Endothelial cell of hepatic sinusoid (primary cell): ENCODE results near the gene FILIP1.

Source experiments
- in situ Hi-C: cut with HindIII; loops from 2 replicates; pipeline ENCODE4 v1.10.0; 2017; ENCODE audit warnings: low sequenced_read_pairs

FILIP1 gene, protein sequence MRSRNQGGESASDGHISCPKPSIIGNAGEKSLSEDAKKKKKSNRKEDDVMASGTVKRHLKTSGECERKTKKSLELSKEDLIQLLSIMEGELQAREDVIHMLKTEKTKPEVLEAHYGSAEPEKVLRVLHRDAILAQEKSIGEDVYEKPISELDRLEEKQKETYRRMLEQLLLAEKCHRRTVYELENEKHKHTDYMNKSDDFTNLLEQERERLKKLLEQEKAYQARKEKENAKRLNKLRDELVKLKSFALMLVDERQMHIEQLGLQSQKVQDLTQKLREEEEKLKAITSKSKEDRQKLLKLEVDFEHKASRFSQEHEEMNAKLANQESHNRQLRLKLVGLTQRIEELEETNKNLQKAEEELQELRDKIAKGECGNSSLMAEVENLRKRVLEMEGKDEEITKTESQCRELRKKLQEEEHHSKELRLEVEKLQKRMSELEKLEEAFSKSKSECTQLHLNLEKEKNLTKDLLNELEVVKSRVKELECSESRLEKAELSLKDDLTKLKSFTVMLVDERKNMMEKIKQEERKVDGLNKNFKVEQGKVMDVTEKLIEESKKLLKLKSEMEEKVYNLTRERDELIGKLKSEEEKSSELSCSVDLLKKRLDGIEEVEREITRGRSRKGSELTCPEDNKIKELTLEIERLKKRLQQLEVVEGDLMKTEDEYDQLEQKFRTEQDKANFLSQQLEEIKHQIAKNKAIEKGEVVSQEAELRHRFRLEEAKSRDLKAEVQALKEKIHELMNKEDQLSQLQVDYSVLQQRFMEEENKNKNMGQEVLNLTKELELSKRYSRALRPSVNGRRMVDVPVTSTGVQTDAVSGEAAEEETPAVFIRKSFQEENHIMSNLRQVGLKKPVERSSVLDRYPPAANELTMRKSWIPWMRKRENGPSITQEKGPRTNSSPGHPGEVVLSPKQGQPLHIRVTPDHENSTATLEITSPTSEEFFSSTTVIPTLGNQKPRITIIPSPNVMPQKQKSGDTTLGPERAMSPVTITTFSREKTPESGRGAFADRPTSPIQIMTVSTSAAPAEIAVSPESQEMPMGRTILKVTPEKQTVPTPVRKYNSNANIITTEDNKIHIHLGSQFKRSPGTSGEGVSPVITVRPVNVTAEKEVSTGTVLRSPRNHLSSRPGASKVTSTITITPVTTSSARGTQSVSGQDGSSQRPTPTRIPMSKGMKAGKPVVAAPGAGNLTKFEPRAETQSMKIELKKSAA (N-terminal part only)

DNA sequence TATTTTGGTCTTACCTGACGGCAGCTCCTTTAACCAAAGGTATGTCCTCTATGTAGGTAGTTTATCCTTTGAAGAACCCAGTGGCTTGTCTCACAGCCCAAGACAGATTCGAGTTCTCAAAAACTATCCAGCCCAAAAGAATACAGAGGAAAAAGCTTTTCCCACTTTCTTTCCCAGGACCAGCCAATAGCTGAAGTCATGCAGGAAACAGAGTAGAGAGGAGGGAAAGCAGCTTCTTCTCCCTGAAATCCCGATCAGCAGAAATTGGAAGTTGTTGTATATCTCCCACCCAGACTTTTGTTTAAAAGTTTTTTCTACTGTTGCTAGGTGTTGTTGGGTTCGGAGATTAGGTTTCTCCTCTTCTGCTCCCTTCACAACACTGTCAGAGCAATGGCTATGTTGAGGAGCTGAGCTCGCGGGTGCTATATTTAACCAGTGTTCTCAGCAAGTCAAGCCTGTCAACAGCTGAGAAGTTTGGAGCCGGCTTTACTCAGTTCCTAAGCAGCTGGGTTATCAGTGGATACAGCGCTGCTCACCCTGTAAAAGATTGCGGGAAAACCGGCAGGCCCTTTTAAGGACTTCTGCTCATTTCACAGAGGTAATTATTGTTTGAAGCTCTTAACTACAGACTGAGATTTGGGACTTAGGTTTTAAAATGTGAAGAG lies at the start of gene FILIP1:
FILIP1 (minus strand) TSS at position 401 of the 665 bp plus-strand sequence. CDS start 78,828 bp downstream, outside the sequence.
- in situ Hi-C loops, result no loop called here

DNA sequence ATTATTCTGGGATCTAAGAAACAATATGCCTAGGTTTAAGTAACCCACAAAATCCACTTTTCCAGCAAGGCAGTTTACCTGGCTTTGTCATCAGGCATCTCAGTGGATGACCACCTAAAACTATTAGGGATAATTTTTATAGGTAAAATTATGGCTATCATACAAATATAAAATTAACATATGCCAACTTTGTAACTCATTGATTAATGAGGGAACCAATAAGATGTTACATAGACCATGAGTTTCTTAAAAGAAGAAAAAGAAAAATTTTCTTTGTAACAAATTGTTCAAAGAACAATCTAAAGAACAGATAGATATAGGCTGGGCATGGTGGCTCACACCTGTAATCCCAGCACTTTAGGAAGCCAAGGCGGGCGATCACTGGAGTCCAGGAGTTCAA lies 49.7 kb upstream of the FILIP1 start:
- in situ Hi-C loops, result no loop called here

DNA sequence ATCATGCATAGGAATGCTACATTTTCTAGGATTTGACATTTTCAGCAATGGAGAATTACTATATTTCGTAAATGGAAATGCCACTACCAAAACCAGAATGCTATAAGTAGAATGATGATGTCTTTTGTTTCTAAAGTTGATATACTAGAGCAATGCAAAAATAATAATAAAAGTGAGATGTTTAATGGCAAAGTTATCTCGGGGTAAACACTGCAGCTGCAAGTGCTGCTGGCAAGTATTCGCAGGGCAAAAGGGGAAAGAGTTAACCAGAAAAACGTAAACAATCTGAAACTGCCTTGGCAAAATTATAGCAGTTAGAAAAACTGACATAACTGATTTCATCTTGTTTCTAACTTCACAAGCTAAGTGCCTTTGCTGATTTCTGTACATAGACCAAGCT lies 45.5 kb upstream of the FILIP1 start:
- in situ Hi-C loops, result no loop called here

DNA sequence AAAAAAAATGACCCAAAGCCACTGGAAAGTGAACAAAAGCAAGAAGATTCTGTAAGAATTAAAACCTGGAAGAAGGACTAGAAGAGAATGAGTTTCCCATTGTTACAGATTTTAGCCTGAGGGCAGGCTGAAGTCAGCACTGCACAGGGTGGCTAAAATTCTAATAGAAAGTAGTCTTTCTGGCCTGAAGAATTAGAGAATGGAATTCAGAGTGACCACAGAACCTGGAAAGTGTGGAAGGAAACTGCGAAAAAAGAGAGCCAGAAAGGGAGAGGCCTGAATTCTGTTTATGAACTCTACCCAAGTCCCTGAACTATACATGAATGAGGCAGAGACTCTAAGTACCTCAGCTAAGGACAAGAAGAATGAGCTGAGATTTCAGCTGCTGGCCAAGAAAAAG lies 38.9 kb upstream of the FILIP1 start:
- in situ Hi-C loops, result no loop called here

DNA sequence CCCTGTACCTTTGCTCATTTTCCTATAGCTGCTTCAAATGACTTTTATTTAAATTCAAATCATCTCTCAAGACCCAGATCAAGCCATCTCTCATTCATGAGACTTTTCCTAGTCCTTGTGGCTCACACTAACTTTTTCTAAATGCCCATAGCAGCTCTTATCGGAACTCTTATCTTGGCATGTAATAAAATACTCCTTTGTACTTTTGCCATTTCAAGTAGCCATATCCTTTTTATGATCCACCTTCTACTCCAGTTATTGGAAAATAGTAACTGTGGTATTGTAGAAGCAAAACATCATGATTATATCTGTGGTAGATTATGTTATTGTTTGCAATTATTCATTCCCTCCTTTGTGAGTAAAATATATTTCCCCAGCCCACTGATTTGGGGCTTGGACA lies 37.6 kb upstream of the FILIP1 start:
- in situ Hi-C loops, result no loop called here

DNA sequence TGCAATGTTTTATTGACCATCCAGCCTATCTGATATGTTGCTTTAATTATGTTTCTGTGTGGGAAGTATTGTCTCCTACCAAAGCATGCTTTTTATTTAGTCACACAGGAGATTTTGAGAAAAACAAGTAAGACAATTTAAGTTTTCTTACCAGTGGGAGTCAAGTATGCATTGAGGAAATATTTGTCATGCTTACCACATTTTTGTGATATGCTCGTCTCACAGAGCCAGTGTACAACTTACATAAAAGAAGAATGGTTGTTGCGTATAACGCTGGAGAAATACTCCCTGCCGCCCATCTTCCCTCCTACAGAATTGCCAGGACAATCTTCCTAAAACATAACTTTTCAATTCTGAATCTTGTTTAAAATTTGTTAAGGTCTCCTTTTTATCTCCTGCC lies 37.1 kb upstream of the FILIP1 start:
- in situ Hi-C loops, result no loop called here

DNA sequence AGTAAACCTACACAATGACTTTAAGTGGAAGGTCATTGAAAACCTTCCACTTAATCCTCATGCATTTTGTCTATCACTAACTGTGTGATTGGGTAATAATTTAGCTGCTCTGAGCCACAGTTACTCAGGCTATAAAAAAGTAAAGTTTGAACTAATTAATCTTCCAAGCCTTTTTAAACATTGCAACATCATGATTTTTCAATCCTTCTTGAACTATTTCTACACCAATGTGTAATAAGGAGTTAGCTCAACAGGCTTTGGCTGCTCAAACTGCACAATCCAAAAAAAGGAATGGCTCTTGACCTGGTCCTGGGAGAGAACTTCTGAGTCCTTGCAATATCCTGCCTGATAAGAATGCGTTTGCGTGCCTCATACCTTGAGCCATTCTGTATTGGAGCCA lies 34.8 kb upstream of the FILIP1 start:
- in situ Hi-C loops, result loop anchor here (5.0 kb wide), 1 partner anchor 261 kb away; no protein-coding TSS in a partner anchor

DNA sequence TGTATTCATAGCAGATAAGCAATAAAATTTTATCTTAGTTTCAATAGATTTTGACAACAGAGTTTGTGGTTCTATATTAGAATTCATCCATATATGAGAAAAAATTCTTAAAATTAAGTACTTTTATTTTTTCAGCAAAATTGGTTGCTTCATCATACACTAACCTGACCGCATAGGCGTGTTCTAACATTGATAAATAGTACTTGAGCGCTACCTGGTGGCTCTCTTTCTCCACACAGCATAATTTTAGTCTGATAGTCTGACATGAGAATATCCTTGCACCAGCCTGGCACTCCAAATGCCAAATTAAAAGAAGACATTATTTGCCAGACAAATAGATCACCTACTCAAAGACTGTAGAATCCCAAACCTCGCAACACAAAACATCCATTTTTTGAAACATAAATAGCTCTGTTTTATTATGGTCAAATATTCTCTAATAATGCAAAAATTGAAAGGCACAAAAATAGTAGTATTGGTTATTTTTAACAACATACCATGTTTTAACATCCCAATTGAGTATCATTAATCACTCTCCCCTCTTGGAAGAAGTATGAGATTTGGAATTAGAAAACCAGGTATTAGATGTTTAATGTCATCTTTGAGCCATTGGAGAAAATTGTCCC lies 33.0 kb upstream of the FILIP1 start:
- in situ Hi-C loops, result loop anchor here (5.0 kb wide), 1 partner anchor 259 kb away; no protein-coding TSS in a partner anchor

DNA sequence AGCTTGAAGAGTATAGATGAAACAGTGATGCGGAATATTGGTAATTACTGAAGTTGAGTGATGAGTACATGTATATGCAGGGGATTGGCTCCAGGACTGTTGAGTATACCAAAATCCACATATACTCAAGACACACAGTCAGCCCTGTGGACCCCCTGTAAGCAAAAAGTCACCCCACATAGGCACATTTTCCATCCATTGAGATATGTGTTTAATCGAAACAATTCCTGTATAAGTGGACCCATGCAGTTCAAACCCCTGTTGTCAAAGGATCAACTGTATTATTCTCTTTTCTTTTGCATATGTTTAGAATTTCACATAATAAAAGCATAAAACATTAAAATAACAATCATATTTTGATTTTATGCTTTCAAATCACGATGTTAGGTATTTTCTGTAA lies 32.1 kb upstream of the FILIP1 start:
- in situ Hi-C loops, result loop anchor here (5.0 kb wide), 1 partner anchor 258 kb away; no protein-coding TSS in a partner anchor

DNA sequence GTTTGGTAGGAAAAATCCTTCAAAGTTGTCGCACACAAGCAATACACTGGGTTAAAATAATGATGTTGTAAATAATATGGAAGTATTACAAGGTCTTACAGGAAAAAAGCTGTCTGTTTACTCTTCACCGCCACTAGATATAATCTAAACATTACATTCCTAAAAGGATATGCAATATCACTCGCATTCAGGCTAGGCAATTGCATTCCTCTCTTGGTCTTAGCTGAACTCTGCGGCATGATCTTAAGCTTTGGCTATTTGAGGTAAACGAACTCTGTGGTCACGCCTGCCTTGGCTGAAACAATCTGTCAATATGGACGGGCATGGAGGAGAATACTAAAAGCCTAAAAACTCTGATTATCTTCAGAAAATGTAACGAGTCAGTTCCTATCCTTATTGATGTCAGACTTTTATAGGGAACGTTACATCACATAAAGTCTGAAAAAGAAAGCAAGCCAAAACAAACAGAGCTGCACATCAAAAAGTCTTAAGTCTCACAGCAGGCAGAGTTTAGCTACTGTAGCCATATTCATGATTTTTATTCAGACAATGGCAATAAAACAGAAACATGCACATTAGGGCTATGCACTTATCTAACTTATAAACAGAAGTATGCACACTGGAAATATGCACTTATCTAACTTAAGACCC lies 30.8 kb upstream of the FILIP1 start:
- in situ Hi-C loops, result no loop called here

DNA sequence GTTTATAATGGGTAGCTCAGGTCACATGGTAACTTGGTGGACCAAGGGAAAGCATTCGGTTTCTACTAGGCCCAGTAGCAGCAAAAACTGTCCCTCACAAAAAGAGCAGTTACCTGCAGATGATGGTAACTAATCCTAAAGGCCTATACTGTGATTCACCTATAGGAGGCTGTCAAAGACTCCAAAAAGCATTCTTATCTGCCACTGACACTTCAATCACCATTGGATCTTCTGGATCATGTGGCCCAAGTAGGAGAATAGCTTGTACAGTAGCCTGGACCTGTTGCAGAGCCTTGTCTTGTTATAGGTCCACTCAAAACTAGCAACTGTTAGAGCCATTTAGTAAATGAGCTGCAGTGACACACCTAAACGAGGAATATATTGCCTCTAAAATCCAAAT lies 23.2 kb upstream of the FILIP1 start:
- in situ Hi-C loops, result no loop called here

DNA sequence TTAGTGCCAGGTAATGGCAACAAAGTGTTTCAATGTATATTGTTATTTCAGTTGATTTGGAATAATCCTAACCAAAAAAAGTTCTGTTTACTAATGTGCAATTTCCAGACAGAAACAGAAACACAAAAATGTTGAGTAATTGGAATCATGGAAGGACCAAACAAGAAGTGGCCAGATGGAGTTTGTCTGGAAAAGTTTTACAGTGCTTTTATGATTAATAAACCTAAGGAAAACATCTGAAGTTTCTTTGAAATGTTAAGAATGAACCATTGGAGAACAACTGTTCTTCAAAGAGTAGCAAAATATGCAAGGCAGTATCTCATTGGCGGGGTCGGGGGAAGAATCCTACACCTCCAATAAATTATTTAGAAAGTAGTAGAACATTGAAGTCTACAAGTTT lies 19.0 kb upstream of the FILIP1 start:
- in situ Hi-C loops, result no loop called here

DNA sequence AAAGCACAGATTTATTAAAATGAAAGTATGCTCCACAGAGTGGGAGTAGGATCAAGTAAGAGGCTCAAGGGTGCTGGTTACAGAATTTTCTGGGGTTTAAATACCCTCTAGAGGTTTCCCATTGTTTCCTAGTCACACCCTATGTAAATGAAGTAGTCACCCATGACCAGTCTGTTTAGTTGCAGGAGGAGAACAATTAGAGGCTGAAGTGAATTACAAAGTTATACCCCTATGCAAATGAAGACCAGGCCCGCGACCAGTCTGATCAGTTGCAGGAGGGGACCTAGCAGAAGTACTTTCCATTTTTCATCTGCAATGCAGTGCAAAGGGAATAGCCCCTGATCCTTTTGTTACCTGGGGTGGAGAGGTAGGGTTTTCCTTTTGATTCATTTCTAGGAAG lies 11.8 kb upstream of the FILIP1 start:
- in situ Hi-C loops, result no loop called here

DNA sequence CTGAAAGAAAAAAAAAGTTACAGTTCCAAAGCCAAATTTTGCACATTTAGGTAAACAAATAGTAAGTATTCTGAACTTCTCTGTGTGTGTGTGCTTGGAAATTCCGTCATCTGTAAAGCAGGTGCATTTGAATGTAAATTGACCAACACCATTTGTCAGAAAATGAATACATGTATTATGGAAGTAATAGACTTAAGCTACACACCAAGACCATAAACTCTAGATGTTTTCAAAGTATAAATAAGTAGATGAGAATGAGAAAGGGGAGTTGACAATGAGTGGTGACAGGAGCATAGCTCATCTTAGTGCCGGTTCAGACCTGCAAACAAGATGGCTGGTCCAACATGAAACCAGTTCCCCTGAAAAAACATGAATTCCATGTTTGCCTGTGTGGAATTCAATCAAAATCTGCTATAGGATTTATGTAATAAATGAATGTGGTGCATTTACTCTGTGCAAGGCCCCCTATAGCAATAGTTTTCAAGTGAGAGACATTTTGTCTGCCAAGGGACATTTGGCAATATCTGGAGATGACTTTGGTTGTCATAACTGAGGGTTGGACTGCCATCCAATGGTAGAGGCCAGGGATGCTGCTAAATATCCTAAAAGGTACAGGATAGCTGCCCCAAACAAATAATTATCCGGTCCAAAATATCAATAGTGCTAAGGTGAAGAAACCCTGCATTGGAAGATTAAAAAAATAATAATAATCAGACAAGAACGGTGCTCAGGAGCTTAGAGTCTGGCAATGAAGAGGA lies 11.0 kb upstream of the FILIP1 start:
- in situ Hi-C loops, result loop anchor here (5.0 kb wide), 1 partner anchor 67 kb away; no protein-coding TSS in a partner anchor

DNA sequence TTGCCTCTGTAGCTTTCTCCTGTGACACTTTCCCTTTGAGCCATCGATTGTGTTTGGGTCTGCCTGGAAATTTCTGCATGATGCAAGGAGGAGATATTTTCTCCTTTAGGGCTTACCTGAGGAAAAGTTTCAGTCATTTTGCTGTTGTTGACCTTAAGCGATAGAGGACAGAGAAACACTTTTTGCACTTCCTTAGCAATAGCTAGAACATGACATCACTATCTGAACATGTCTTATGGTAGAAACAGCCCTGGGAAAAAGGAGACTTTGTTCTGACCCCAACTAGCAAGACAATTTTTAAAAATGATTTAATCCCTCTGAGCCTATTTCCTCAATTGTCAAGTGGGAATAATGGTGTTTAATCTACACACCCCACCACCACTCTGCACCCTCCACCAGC lies 9.7 kb upstream of the FILIP1 start:
- in situ Hi-C loops, result loop anchor here (5.0 kb wide), 1 partner anchor 66 kb away; no protein-coding TSS in a partner anchor

DNA sequence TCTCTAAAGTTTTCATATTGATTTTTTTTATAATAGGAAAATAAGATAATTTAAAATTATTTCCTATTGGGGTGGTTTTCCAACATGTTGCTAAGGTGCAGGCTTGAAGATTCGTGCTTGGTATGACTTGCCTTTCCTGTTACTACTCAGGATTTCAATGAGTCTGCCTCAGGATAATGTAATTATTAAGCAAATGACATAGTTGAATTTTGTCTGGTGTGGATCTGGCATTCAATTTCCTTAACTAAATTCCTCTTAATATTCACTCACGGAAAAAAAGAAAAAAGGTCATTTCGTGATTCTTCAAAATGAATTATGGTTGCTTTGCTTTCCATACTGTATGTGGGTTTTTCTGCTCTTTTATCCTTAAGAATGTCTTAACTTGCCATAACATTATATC lies 9.3 kb upstream of the FILIP1 start:
- in situ Hi-C loops, result loop anchor here (5.0 kb wide), 1 partner anchor 66 kb away; no protein-coding TSS in a partner anchor

DNA sequence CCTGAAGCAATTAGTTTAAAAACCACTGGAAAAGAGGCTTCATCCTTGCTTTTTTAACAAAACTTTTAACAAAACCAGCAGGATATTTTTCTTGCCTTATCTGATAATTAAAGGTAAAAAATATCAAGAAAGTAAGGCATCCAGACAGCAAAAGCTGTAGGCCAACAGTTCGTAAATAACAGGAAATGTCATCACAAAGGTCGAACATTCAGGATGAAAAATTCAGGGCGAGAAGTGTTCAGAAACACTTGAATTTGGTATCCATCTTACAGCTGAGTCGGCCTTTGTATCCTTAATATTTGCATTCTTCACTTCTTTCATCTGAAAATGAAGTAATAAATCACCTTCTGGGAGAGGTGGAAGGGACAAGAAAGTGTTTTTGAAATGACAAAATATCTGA lies 8.2 kb upstream of the FILIP1 start:
- in situ Hi-C loops, result loop anchor here (5.0 kb wide), 1 partner anchor 64 kb away; no protein-coding TSS in a partner anchor

DNA sequence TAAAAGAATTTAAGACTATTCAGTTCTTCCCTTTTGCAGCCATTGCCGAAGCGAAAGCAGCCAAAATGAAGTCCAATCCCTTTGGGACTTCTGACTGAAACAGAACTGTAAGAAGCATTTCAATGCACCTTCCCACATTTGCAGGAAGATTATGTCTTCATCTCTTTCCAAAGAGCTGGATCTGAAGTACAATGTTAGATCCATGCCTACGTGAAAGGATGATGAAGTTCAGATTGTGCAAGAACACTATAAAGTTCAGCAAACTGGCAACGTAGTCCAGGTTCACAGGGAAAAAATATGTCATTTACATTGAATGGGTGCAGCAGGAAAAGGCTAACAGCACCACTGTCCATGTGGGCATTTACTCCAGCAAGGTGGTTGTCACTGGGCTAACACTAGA lies 6.0 kb upstream of the FILIP1 start:
- in situ Hi-C loops, result loop anchor here (5.0 kb wide), 1 partner anchor 62 kb away; no protein-coding TSS in a partner anchor

DNA sequence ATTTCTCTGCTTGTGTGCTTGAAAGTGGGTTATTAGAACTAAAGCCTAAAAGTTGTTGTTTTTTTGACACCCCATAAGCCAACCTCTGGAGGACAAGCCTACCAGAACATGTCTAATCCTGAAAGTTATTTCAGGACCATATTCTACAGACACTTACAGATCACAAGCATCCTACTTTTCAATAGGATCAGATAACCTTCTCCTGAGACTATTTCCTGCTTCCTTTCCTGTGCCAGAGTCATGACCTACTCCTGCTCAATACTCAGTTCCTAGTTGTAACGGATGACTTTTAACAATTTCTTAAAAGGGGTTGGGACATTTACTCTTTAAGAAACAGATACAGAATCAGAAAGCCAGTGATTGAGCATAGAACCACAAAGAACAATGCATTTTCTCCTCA lies 5.3 kb upstream of the FILIP1 start:
- in situ Hi-C loops, result no loop called here
